ENCODE measurements around the gene RPGRIP1L. TPM values are rescaled to one million over a fixed set of nuclear protein-coding genes. Genes with fewer than 3 reads are reported as not detected.

RPGRIP1L gene
- total and polyA plus RNA-seq, 2 of the 8 experiments (the other 6 are each of a cell fraction or from before 2014, with no cell fraction given): 4.0 to 13.7 TPM

GRCh38 chr16:53632526-53632925 is 71.1 kb downstream of the RPGRIP1L start:
- Histone ChIP-seq H2BK15ac (ENCODE audit: low read length) (no peak overlapping the region), H2AK5ac (ENCODE audit: low read depth, low read length) (no peak overlapping the region), H3K23ac (ENCODE audit: insufficient read length) (no peak overlapping the region), H4K8ac (ENCODE audit: extremely low read depth, insufficient read depth, low read length) (no peak overlapping the region), H3K79me2 (ENCODE audit: control insufficient read depth in 1 of 2, insufficient read depth in 2 of 2, low read length in 2 of 2) (no peaks in the 10 kb centered on the region), H3K36me3 (ENCODE audit: control insufficient read depth in 2 of 4, insufficient read depth in 4 of 4, low read length in 3 of 4) (peaks cover 0 to 3% (median 0%) of the 10 kb centered on the region in 4 experiments; a peak in 1 of 8 replicates), H2BK20ac (ENCODE audit: low read length) (no peak overlapping the region), H3K4me2 (ENCODE audit: insufficient read depth in 1 of 2, low read depth in 2 of 2, low read length in 2 of 2) (no peak overlapping the region), H3K14ac (ENCODE audit: insufficient read length) (no peak overlapping the region), H3K27ac (ENCODE audit: low read depth, low read length) (no peak overlapping the region), H4K20me1 (replicated peaks in 1 of 2; ENCODE audit: control insufficient read depth in 1 of 2, insufficient read depth in 2 of 2, low read length in 2 of 2) (no peaks in the 10 kb centered on the region), H4K91ac (replicated peaks; ENCODE audit: insufficient read length, low read length) (no peak overlapping the region), H3K79me1 (ENCODE audit: low read depth, low read length) (no peaks in the 10 kb centered on the region), H3K18ac (ENCODE audit: extremely low read depth, low read length) (no peak overlapping the region), H3K9me3 (ENCODE audit: insufficient read depth in 2 of 2, low read depth in 1 of 2, low read length in 1 of 2) (no peaks in the 10 kb centered on the region), H3K9ac (replicated peaks in 1 of 4; ENCODE audit: extremely low read depth in 1 of 4, low read depth in 3 of 4, low read length in 3 of 4) (no peak overlapping the region), H2BK120ac (replicated peaks; ENCODE audit: low read depth, low read length) (no peak overlapping the region), H3K4ac (replicated peaks; ENCODE audit: insufficient read length, low read depth, low read length) (no peak overlapping the region), H4K5ac (ENCODE audit: insufficient read length, low read depth, low read length) (no peak overlapping the region), H2BK5ac (ENCODE audit: low read depth, low read length) (no peak overlapping the region), H2AFZ (ENCODE audit: low read length) (no peak overlapping the region), H3K56ac (replicated peaks; ENCODE audit: insufficient read length, low read depth, low read length) (no peak overlapping the region), H3K4me3 (ENCODE audit: extremely low read depth in 1 of 4, insufficient read depth in 2 of 4, low read depth in 3 of 4, low read length in 4 of 4) (no peak overlapping the region), H3K27me3 (replicated peaks in 1 of 4; ENCODE audit: control insufficient read depth in 3 of 4, extremely low read depth in 1 of 4, insufficient read depth in 3 of 4, low read length in 3 of 4) (no peaks in the 10 kb centered on the region), H3K4me1 (replicated peaks in 1 of 4; ENCODE audit: control insufficient read depth in 3 of 4, insufficient read depth in 4 of 4, low read length in 3 of 4) (no peaks in the 10 kb centered on the region), H3K23me2 (ENCODE audit: low read depth, low read length) (no peaks in the 10 kb centered on the region), H2BK12ac (ENCODE audit: low read depth, low read length) (no peak overlapping the region)
- POLR2A ChIA-PET (ENCODE audit: partially characterized antibody): no interaction called here
- FAIRE-seq (no peak), DNase-seq (ENCODE audit: low read depth in 1 of 2, low spot score in 2 of 2) (no peak)
- CTCF ChIA-PET (ENCODE audit: partially characterized antibody): no interaction called here
- 90% methylated on average over 2 of the region's 2 CpGs; no CpG with 5 or more reads in 1 of the 2 experiments for WGBS, 2 experiments (ENCODE audit: extremely low coverage in 1 of 2, insufficient coverage in 1 of 2, insufficient read length in 1 of 2, insufficient replicate concordance in 2 of 2, low coverage in 1 of 2, low lambda C conversion rate in 2 of 2, missing lambda C conversion rate in 1 of 2)
- TF ChIP-seq HDAC2 (IDR thresholded peaks at IDR 0.05; ENCODE audit: borderline replicate concordance in 1 of 2, low read depth in 2 of 2, low read length in 2 of 2) (no peak), ASH2L (IDR thresholded peaks at IDR 0.05; ENCODE audit: low read length) (no peak), SAP30 (IDR thresholded peaks at IDR 0.05; ENCODE audit: insufficient read depth, insufficient replicate concordance, low read length) (no peak), RBBP5 (IDR thresholded peaks at IDR 0.05; ENCODE audit: borderline replicate concordance, low read depth, low read length) (no peak), TAF7 (optimal IDR thresholded peaks at IDR 0.05; ENCODE audit: borderline replicate concordance, low read depth, low read length) (no peak), ZNF274 (IDR thresholded peaks at IDR 0.05; ENCODE audit: borderline replicate concordance, extremely low read depth, low read length) (no peak), RAD21 (IDR thresholded peaks at IDR 0.05 in 1 of 2, conservative IDR thresholded peaks at IDR 0.05 in 1 of 2; ENCODE audit: low read depth in 2 of 2, low read length in 2 of 2) (no peak), JUND (IDR thresholded peaks at IDR 0.05; ENCODE audit: low read length) (no peak), GTF2F1 (IDR thresholded peaks at IDR 0.05; ENCODE audit: borderline replicate concordance, low read depth, low read length) (no peak), POLR2A (IDR thresholded peaks at IDR 0.05; ENCODE audit: control extremely low read depth in 1 of 2, low read depth in 2 of 2, low read length in 2 of 2) (no peak), CHD2 (IDR thresholded peaks at IDR 0.05; ENCODE audit: low read length) (no peak), SRF (IDR thresholded peaks at IDR 0.05; ENCODE audit: low read depth, low read length) (no peak), EP300 (IDR thresholded peaks at IDR 0.05; ENCODE audit: borderline replicate concordance in 1 of 2, low read depth in 2 of 2, low read length in 2 of 2) (no peak), SIN3A (conservative IDR thresholded peaks at IDR 0.05 in 1 of 2, IDR thresholded peaks at IDR 0.05 in 1 of 2; ENCODE audit: low read depth in 1 of 2, low read length in 2 of 2) (no peak)

Measured in H1 (cell line).